Dedifferentiated amniotic fluid mesenchymal stem cell (primary cell): ENCODE results near the gene TAF4.
"Not testable (repeated sequence)": the region's sequence is repeated elsewhere in the genome, so short reads cannot be mapped to it uniquely, and the experiment has no call there.

Experiments used
- DNase-seq: peaks from one replicate; pipeline ENCODE4 v3.0.0-alpha.2; 2016; ENCODE audit errors: extremely low spot score

TAF4 gene

GRCh38 chr20:61979701-61980635, 85.7 kb downstream of the TAF4 start:
- DNase-seq = no peak

- DNase-seq = no peak
Measured at GRCh38 chr20:61979090-61979489, 86.6 kb downstream of the TAF4 start.

- DNase-seq = no peak
Measured at GRCh38 chr20:61978491-61978890, 87.2 kb downstream of the TAF4 start.

- DNase-seq = no peak
Measured at GRCh38 chr20:61977419-61977786, 88.3 kb downstream of the TAF4 start.

- DNase-seq = no peak
Measured at GRCh38 chr20:61976644-61977418, 88.8 kb downstream of the TAF4 start.

- DNase-seq = no peak
Measured at GRCh38 chr20:61976263-61976643, 89.4 kb downstream of the TAF4 start.

- no peak for DNase-seq
Measured at GRCh38 chr20:61975407-61976129, 90.1 kb downstream of the TAF4 start.

GRCh38 chr20:61974357-61974665, 91.4 kb downstream of the TAF4 start:
- DNase-seq = no peak

- DNase-seq = no peak
Measured at GRCh38 chr20:61973515-61974356, 91.9 kb downstream of the TAF4 start.

- no peak for DNase-seq
Measured at GRCh38 chr20:61972636-61973508, 92.8 kb downstream of the TAF4 start.

GRCh38 chr20:61971595-61971994, 94.1 kb downstream of the TAF4 start:
- DNase-seq = not testable (repeated sequence)

GRCh38 chr20:61970357-61970756, 95.3 kb downstream of the TAF4 start:
- no peak for DNase-seq

- no peak for DNase-seq
Measured at GRCh38 chr20:61969806-61970205, 95.9 kb downstream of the TAF4 start.

GRCh38 chr20:61968932-61969331, 96.7 kb downstream of the TAF4 start:
- no peak for DNase-seq

GRCh38 chr20:61968036-61968810, 97.5 kb downstream of the TAF4 start:
- DNase-seq = no peak

- no peak for DNase-seq
Measured at GRCh38 chr20:61967300-61967699, 98.4 kb downstream of the TAF4 start.

GRCh38 chr20:61966492-61967244, 99.0 kb downstream of the TAF4 start:
- DNase-seq = no peak

- no peak for DNase-seq
Measured at GRCh38 chr20:61965606-61966491, 99.8 kb downstream of the TAF4 start.
